Hepatocyte (in vitro differentiated cells): ENCODE data around the gene SLC26A3.

Experiments used
- CTCF ChIP-seq: fragments of 200-600 bp; sonication (generic); IDR thresholded peaks from 2 replicates; pipeline ENCODE4 v1.5.1; 2016; ENCODE audit warnings: antibody characterized with exemption, mild to moderate bottlenecking; ENCODE audit not compliant: poor library complexity
- EZH2 ChIP-seq: fragments of 200-600 bp; sonication (generic); IDR thresholded peaks from 2 replicates; pipeline ENCODE4 v1.6.1; 2016; ENCODE audit warnings: antibody characterized with exemption, mild to moderate bottlenecking, borderline replicate concordance
- EZH2phosphoT487 ChIP-seq: fragments of 200-600 bp; sonication (generic); IDR thresholded peaks from one replicate; pipeline ENCODE4 v1.6.1; 2018; ENCODE audit warnings: antibody characterized with exemption, mild to moderate bottlenecking, low read depth, moderate library complexity; ENCODE audit not compliant: unreplicated experiment, severe bottlenecking

- TF ChIP-seq EZH2: no peak
- no peak for TF ChIP-seq CTCF
- no peak for TF ChIP-seq EZH2phosphoT487
These were observed 17.9 kb downstream of the SLC26A3 start for GRCh38 chr7:107785170-107785569.
